ENCODE measurements around the gene GPATCH1.

Gene GPATCH1

GRCh38 chr19:33064792-33065550 is 16.0 kb upstream of the GPATCH1 start, which contains the start of gene RHPN2 (continued):
- TF ChIP-seq, protein P1, sequence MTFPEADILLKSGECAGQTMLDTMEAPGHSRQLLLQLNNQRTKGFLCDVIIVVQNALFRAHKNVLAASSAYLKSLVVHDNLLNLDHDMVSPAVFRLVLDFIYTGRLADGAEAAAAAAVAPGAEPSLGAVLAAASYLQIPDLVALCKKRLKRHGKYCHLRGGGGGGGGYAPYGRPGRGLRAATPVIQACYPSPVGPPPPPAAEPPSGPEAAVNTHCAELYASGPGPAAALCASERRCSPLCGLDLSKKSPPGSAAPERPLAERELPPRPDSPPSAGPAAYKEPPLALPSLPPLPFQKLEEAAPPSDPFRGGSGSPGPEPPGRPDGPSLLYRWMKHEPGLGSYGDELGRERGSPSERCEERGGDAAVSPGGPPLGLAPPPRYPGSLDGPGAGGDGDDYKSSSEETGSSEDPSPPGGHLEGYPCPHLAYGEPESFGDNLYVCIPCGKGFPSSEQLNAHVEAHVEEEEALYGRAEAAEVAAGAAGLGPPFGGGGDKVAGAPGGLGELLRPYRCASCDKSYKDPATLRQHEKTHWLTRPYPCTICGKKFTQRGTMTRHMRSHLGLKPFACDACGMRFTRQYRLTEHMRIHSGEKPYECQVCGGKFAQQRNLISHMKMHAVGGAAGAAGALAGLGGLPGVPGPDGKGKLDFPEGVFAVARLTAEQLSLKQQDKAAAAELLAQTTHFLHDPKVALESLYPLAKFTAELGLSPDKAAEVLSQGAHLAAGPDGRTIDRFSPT (tag by site-specific recombination; IDR thresholded peaks at IDR 0.05): 0 out of 2 replicates have a peak, but pooled peaks have one; percentile 23
- TF ChIP-seq ZSCAN30 (tag by site-specific recombination; IDR thresholded peaks at IDR 0.05): peak; percentile 82; the same call in 1 of the 2 replicates
- TF ChIP-seq, protein P2, sequence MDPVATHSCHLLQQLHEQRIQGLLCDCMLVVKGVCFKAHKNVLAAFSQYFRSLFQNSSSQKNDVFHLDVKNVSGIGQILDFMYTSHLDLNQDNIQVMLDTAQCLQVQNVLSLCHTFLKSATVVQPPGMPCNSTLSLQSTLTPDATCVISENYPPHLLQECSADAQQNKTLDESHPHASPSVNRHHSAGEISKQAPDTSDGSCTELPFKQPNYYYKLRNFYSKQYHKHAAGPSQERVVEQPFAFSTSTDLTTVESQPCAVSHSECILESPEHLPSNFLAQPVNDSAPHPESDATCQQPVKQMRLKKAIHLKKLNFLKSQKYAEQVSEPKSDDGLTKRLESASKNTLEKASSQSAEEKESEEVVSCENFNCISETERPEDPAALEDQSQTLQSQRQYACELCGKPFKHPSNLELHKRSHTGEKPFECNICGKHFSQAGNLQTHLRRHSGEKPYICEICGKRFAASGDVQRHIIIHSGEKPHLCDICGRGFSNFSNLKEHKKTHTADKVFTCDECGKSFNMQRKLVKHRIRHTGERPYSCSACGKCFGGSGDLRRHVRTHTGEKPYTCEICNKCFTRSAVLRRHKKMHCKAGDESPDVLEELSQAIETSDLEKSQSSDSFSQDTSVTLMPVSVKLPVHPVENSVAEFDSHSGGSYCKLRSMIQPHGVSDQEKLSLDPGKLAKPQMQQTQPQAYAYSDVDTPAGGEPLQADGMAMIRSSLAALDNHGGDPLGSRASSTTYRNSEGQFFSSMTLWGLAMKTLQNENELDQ (tag by site-specific recombination; IDR thresholded peaks at IDR 0.05; ENCODE audit: low read depth): no peak
- no peak for TF ChIP-seq GLI4 (tag by site-specific recombination; IDR thresholded peaks at IDR 0.05)
- TF ChIP-seq FEZF1 (tag by site-specific recombination; IDR thresholded peaks at IDR 0.05): no peak
- peak; percentile 43 for TF ChIP-seq SP2 (tag by site-specific recombination; IDR thresholded peaks at IDR 0.05)
- TF ChIP-seq ZNF174 (tag by site-specific recombination; IDR thresholded peaks at IDR 0.05): no peak
- TF ChIP-seq, protein P3, sequence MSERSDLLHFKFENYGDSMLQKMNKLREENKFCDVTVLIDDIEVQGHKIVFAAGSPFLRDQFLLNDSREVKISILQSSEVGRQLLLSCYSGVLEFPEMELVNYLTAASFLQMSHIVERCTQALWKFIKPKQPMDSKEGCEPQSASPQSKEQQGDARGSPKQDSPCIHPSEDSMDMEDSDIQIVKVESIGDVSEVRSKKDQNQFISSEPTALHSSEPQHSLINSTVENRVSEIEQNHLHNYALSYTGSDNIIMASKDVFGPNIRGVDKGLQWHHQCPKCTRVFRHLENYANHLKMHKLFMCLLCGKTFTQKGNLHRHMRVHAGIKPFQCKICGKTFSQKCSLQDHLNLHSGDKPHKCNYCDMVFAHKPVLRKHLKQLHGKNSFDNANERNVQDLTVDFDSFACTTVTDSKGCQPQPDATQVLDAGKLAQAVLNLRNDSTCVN (tag by site-specific recombination; optimal IDR thresholded peaks at IDR 0.05): peak; percentile 94
- TF ChIP-seq ZBTB8A (tag by site-specific recombination; IDR thresholded peaks at IDR 0.05): peak; percentile 100
- no peak for TF ChIP-seq ZNF112 (tag by site-specific recombination; IDR thresholded peaks at IDR 0.05)
- peak; percentile 20; the same call in 1 of the 2 replicates for TF ChIP-seq GLIS1 (tag by site-specific recombination; IDR thresholded peaks at IDR 0.05)
- no peak for TF ChIP-seq ZNF768 (tag by site-specific recombination; IDR thresholded peaks at IDR 0.05)
- TF ChIP-seq, protein P4, sequence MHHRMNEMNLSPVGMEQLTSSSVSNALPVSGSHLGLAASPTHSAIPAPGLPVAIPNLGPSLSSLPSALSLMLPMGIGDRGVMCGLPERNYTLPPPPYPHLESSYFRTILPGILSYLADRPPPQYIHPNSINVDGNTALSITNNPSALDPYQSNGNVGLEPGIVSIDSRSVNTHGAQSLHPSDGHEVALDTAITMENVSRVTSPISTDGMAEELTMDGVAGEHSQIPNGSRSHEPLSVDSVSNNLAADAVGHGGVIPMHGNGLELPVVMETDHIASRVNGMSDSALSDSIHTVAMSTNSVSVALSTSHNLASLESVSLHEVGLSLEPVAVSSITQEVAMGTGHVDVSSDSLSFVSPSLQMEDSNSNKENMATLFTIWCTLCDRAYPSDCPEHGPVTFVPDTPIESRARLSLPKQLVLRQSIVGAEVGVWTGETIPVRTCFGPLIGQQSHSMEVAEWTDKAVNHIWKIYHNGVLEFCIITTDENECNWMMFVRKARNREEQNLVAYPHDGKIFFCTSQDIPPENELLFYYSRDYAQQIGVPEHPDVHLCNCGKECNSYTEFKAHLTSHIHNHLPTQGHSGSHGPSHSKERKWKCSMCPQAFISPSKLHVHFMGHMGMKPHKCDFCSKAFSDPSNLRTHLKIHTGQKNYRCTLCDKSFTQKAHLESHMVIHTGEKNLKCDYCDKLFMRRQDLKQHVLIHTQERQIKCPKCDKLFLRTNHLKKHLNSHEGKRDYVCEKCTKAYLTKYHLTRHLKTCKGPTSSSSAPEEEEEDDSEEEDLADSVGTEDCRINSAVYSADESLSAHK (tag by site-specific recombination; IDR thresholded peaks at IDR 0.05): no peak
- no peak for TF ChIP-seq ZNF830 (tag by site-specific recombination; IDR thresholded peaks at IDR 0.05; ENCODE audit: low read depth)
- 0 out of 2 replicates have a peak, but pooled peaks have one; percentile 75 for TF ChIP-seq KLF17 (tag by site-specific recombination; IDR thresholded peaks at IDR 0.05)
- 0 out of 2 replicates have a peak, but pooled peaks have one; percentile 29 for TF ChIP-seq IKZF3 (tag by site-specific recombination; IDR thresholded peaks at IDR 0.05)
- TF ChIP-seq ZBTB21 (tag by site-specific recombination; IDR thresholded peaks at IDR 0.05): no peak
- TF ChIP-seq ZNF335 (tag by site-specific recombination; conservative IDR thresholded peaks at IDR 0.05): 0 out of 2 replicates have a peak, but pooled peaks have one; percentile 31
- 0 out of 2 replicates have a peak, but pooled peaks have one; percentile 73 for TF ChIP-seq KLF7 (tag by site-specific recombination; IDR thresholded peaks at IDR 0.05; ENCODE audit: borderline replicate concordance)
- TF ChIP-seq ZNF510 (tag by site-specific recombination; IDR thresholded peaks at IDR 0.05; ENCODE audit: insufficient replicate concordance): no peak
- no peak for TF ChIP-seq REPIN1 (tag by site-specific recombination; IDR thresholded peaks at IDR 0.05; ENCODE audit: low read depth)
- peak; percentile 97 for TF ChIP-seq ZNF423 (tag by site-specific recombination; IDR thresholded peaks at IDR 0.05)
- TF ChIP-seq ZFP3 (tag by site-specific recombination; IDR thresholded peaks at IDR 0.05; ENCODE audit: low read depth): no peak
- no peak for TF ChIP-seq ZNF214 (tag by site-specific recombination; IDR thresholded peaks at IDR 0.05; ENCODE audit: borderline replicate concordance)
- TF ChIP-seq ZNF585B (tag by site-specific recombination; IDR thresholded peaks at IDR 0.05): peak; percentile 21; the same call in 1 of the 2 replicates
- no peak for TF ChIP-seq GLIS2 (tag by site-specific recombination; IDR thresholded peaks at IDR 0.05)
- TF ChIP-seq BCL11B (tag by site-specific recombination; IDR thresholded peaks at IDR 0.05; ENCODE audit: low read depth): peak; percentile 62; the same call in 1 of the 2 replicates
- TF ChIP-seq ZNF561 (tag by site-specific recombination; IDR thresholded peaks at IDR 0.05; ENCODE audit: borderline replicate concordance): peak; percentile 61; the same call in 1 of the 2 replicates
- no peak for TF ChIP-seq YY2 (tag by site-specific recombination; IDR thresholded peaks at IDR 0.05)
